HepG2 (cell line): Measurements from ENCODE around the gene PRELP.

Source experiments
- GLI4 ChIP-seq: sonication (generic); formaldehyde crosslinking; IDR thresholded peaks from 2 replicates; pipeline ENCODE4 v1.5.1; 2020; ENCODE audit warnings: missing genetic modification reagents, mild to moderate bottlenecking, moderate library complexity, borderline replicate concordance
- MXI1 ChIP-seq: IDR thresholded peaks from 3 replicates; pipeline ENCODE4 v1.6.1; 2012; ENCODE audit warnings: low read depth, low read length, inconsistent platforms, borderline replicate concordance
- MYC ChIP-seq: sonication (generic); formaldehyde crosslinking; IDR thresholded peaks from 2 replicates; pipeline ENCODE4 v1.9.0; 2021; ENCODE audit warnings: missing genetic modification reagents, borderline replicate concordance
- NONO ChIP-seq, 2 experiments: fragments of 450-650 bp in 1 of 2; sonication (generic) in 1 of 2; formaldehyde crosslinking in 1 of 2; IDR thresholded peaks in 1 of 2; conservative IDR thresholded peaks in 1 of 2; 2 replicates each; pipeline versions ENCODE4 v1.6.1 to v1.8.0; 2017 to 2022; ENCODE audit warnings: mild to moderate bottlenecking in 1 of 2, missing genetic modification reagents in 1 of 2, moderate library complexity in 1 of 2
- POLR2A ChIP-seq, 2 experiments: IDR thresholded peaks; 2 replicates each; pipeline ENCODE4 v1.6.1; 2011; ENCODE audit warnings: low read depth in 2 of 2, low read length in 2 of 2, mild to moderate bottlenecking in 1 of 2, moderate library complexity in 1 of 2; ENCODE audit not compliant: insufficient read depth in 1 of 2
- PRPF4 ChIP-seq: fragments of 200-400 bp; formaldehyde crosslinking; IDR thresholded peaks from 2 replicates; pipeline ENCODE4 v1.6.1; 2016; ENCODE audit warnings: low read length, low read depth; ENCODE audit not compliant: poor library complexity, severe bottlenecking
- TCF7 ChIP-seq: sonication (generic); IDR thresholded peaks from 2 replicates; pipeline ENCODE4 v1.6.1; 2016; ENCODE audit warnings: antibody characterized with exemption, low read depth
- TF ChIP-seq, protein P1 (sequence below): IDR thresholded peaks from 2 replicates; pipeline ENCODE4 v1.6.1; 2016; ENCODE audit warnings: low read depth, missing genetic modification reagents, missing compliant biosample characterization
- TF ChIP-seq, protein P2 (sequence below), 2 experiments: IDR thresholded peaks; 2 replicates each; pipeline ENCODE4 v1.6.1; 2011 to 2012; ENCODE audit warnings: low read length in 2 of 2, borderline replicate concordance in 1 of 2, low read depth in 1 of 2, mild to moderate bottlenecking in 1 of 2, moderate library complexity in 1 of 2
- TF ChIP-seq, protein P3 (sequence below), 2 experiments: sonication (generic) in 1 of 2; formaldehyde crosslinking in 1 of 2; IDR thresholded peaks; 2 replicates each; pipeline versions ENCODE4 v1.5.1 to v1.6.1; 2011 to 2020; ENCODE audit warnings: borderline replicate concordance in 1 of 2, low read depth in 1 of 2, low read length in 1 of 2, mild to moderate bottlenecking in 1 of 2, missing genetic modification reagents in 1 of 2, moderate library complexity in 1 of 2
- TF ChIP-seq, protein P4 (sequence below): sonication (generic); formaldehyde crosslinking; IDR thresholded peaks from 2 replicates; pipeline ENCODE4 v1.5.0; 2020; ENCODE audit warnings: mild to moderate bottlenecking, missing genetic modification reagents, moderate library complexity
- TF ChIP-seq, protein P5 (sequence below): sonication (generic); formaldehyde crosslinking; conservative IDR thresholded peaks from 2 replicates; pipeline ENCODE4 v1.4.0; 2020; ENCODE audit warnings: mild to moderate bottlenecking, missing genetic modification reagents, moderate library complexity

DNA sequence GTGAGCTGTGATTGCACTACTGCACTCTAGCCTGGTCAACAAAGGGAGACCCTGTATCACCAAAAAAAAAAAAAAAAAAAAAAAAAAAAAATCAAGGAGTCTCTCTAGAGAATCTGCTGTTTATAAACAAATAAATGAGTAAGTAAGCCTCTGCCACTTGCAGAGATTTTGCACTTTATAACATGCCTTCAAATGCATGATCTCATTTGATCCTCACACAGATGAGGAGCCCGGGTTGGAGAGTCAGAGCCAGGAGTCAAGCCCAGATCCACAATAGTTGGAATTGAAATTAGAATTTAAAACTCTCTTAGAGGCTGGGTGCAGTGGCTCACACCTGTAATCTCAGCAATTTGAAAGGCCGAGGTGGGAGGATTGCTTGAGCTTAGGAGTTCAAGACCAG lies 4.0 kb downstream of the PRELP start:
- TF ChIP-seq, protein P1, sequence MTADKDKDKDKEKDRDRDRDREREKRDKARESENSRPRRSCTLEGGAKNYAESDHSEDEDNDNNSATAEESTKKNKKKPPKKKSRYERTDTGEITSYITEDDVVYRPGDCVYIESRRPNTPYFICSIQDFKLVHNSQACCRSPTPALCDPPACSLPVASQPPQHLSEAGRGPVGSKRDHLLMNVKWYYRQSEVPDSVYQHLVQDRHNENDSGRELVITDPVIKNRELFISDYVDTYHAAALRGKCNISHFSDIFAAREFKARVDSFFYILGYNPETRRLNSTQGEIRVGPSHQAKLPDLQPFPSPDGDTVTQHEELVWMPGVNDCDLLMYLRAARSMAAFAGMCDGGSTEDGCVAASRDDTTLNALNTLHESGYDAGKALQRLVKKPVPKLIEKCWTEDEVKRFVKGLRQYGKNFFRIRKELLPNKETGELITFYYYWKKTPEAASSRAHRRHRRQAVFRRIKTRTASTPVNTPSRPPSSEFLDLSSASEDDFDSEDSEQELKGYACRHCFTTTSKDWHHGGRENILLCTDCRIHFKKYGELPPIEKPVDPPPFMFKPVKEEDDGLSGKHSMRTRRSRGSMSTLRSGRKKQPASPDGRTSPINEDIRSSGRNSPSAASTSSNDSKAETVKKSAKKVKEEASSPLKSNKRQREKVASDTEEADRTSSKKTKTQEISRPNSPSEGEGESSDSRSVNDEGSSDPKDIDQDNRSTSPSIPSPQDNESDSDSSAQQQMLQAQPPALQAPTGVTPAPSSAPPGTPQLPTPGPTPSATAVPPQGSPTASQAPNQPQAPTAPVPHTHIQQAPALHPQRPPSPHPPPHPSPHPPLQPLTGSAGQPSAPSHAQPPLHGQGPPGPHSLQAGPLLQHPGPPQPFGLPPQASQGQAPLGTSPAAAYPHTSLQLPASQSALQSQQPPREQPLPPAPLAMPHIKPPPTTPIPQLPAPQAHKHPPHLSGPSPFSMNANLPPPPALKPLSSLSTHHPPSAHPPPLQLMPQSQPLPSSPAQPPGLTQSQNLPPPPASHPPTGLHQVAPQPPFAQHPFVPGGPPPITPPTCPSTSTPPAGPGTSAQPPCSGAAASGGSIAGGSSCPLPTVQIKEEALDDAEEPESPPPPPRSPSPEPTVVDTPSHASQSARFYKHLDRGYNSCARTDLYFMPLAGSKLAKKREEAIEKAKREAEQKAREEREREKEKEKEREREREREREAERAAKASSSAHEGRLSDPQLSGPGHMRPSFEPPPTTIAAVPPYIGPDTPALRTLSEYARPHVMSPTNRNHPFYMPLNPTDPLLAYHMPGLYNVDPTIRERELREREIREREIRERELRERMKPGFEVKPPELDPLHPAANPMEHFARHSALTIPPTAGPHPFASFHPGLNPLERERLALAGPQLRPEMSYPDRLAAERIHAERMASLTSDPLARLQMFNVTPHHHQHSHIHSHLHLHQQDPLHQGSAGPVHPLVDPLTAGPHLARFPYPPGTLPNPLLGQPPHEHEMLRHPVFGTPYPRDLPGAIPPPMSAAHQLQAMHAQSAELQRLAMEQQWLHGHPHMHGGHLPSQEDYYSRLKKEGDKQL (CRISPR knock-in tag), result no peak
- TF ChIP-seq PRPF4 (no peak), NONO (IDR thresholded peaks at IDR 0.05) (no peak), NONO (CRISPR knock-in tag; conservative IDR thresholded peaks at IDR 0.05) (no peak), MYC (no peak), TCF7 (no peak), MXI1 (no peak), GLI4 (CRISPR knock-in tag) (no peak), POLR2A (IDR thresholded peaks at IDR 0.05; ENCODE audit: insufficient read depth in 1 of 2, low read depth in 2 of 2, low read length in 2 of 2) (no peak)
- TF ChIP-seq, protein P2, sequence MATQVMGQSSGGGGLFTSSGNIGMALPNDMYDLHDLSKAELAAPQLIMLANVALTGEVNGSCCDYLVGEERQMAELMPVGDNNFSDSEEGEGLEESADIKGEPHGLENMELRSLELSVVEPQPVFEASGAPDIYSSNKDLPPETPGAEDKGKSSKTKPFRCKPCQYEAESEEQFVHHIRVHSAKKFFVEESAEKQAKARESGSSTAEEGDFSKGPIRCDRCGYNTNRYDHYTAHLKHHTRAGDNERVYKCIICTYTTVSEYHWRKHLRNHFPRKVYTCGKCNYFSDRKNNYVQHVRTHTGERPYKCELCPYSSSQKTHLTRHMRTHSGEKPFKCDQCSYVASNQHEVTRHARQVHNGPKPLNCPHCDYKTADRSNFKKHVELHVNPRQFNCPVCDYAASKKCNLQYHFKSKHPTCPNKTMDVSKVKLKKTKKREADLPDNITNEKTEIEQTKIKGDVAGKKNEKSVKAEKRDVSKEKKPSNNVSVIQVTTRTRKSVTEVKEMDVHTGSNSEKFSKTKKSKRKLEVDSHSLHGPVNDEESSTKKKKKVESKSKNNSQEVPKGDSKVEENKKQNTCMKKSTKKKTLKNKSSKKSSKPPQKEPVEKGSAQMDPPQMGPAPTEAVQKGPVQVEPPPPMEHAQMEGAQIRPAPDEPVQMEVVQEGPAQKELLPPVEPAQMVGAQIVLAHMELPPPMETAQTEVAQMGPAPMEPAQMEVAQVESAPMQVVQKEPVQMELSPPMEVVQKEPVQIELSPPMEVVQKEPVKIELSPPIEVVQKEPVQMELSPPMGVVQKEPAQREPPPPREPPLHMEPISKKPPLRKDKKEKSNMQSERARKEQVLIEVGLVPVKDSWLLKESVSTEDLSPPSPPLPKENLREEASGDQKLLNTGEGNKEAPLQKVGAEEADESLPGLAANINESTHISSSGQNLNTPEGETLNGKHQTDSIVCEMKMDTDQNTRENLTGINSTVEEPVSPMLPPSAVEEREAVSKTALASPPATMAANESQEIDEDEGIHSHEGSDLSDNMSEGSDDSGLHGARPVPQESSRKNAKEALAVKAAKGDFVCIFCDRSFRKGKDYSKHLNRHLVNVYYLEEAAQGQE (IDR thresholded peaks at IDR 0.05; ENCODE audit: borderline replicate concordance in 1 of 2, low read depth in 1 of 2, low read length in 2 of 2), result no peak
- TF ChIP-seq, protein P3, sequence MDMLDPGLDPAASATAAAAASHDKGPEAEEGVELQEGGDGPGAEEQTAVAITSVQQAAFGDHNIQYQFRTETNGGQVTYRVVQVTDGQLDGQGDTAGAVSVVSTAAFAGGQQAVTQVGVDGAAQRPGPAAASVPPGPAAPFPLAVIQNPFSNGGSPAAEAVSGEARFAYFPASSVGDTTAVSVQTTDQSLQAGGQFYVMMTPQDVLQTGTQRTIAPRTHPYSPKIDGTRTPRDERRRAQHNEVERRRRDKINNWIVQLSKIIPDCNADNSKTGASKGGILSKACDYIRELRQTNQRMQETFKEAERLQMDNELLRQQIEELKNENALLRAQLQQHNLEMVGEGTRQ (IDR thresholded peaks at IDR 0.05; ENCODE audit: low read depth, low read length), result no peak
- TF ChIP-seq, protein P3 (CRISPR knock-in tag; IDR thresholded peaks at IDR 0.05; ENCODE audit: borderline replicate concordance), result no peak
- TF ChIP-seq, protein P4, sequence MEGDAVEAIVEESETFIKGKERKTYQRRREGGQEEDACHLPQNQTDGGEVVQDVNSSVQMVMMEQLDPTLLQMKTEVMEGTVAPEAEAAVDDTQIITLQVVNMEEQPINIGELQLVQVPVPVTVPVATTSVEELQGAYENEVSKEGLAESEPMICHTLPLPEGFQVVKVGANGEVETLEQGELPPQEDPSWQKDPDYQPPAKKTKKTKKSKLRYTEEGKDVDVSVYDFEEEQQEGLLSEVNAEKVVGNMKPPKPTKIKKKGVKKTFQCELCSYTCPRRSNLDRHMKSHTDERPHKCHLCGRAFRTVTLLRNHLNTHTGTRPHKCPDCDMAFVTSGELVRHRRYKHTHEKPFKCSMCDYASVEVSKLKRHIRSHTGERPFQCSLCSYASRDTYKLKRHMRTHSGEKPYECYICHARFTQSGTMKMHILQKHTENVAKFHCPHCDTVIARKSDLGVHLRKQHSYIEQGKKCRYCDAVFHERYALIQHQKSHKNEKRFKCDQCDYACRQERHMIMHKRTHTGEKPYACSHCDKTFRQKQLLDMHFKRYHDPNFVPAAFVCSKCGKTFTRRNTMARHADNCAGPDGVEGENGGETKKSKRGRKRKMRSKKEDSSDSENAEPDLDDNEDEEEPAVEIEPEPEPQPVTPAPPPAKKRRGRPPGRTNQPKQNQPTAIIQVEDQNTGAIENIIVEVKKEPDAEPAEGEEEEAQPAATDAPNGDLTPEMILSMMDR (CRISPR knock-in tag), result no peak
- TF ChIP-seq, protein P5, sequence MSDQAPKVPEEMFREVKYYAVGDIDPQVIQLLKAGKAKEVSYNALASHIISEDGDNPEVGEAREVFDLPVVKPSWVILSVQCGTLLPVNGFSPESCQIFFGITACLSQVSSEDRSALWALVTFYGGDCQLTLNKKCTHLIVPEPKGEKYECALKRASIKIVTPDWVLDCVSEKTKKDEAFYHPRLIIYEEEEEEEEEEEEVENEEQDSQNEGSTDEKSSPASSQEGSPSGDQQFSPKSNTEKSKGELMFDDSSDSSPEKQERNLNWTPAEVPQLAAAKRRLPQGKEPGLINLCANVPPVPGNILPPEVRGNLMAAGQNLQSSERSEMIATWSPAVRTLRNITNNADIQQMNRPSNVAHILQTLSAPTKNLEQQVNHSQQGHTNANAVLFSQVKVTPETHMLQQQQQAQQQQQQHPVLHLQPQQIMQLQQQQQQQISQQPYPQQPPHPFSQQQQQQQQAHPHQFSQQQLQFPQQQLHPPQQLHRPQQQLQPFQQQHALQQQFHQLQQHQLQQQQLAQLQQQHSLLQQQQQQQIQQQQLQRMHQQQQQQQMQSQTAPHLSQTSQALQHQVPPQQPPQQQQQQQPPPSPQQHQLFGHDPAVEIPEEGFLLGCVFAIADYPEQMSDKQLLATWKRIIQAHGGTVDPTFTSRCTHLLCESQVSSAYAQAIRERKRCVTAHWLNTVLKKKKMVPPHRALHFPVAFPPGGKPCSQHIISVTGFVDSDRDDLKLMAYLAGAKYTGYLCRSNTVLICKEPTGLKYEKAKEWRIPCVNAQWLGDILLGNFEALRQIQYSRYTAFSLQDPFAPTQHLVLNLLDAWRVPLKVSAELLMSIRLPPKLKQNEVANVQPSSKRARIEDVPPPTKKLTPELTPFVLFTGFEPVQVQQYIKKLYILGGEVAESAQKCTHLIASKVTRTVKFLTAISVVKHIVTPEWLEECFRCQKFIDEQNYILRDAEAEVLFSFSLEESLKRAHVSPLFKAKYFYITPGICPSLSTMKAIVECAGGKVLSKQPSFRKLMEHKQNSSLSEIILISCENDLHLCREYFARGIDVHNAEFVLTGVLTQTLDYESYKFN (CRISPR knock-in tag), result no peak
